CD4-positive, CD25-positive, alpha-beta regulatory T cell (primary cell): ENCODE measurements around the gene GABBR2. TPM values are rescaled to one million over a fixed set of nuclear protein-coding genes. Genes with fewer than 3 reads are reported as not detected.

Source experiments
- ATAC-seq, 2 donors: fragments of 150-1000 bp; cut with Tn5 transposase; one replicate each; pipeline ENCODE4 v1.10.0; 2021; ENCODE audit warnings: low read depth in 2 of 2, moderate number of reproducible peaks in 2 of 2, moderate library complexity in 1 of 2
- DNase-seq, 3 donors: peaks; one replicate each; pipeline versions ENCODE4 v3.0.0 to v3.0.0-alpha.2; 2012 to 2022; ENCODE audit warnings: mixed read lengths in 1 of 3
- H3K27ac ChIP-seq: one replicate; pipeline ENCODE4 v1.7.0; 2013; ENCODE audit warnings: mild to moderate bottlenecking, low read length; ENCODE audit not compliant: insufficient read depth, poor library complexity, severe bottlenecking
- H3K27me3 ChIP-seq: one replicate; pipeline ENCODE4 v1.7.0; 2013; ENCODE audit warnings: low read length; ENCODE audit not compliant: control insufficient read depth, insufficient read depth
- H3K36me3 ChIP-seq: one replicate; pipeline ENCODE4 v1.7.0; 2013; ENCODE audit warnings: mild to moderate bottlenecking, low read length, moderate library complexity; ENCODE audit not compliant: control insufficient read depth, insufficient read depth
- H3K4me1 ChIP-seq: 2 replicates; pipeline ENCODE4 v1.7.0; 2013; ENCODE audit warnings: mild to moderate bottlenecking, low read length; ENCODE audit not compliant: insufficient read depth, control insufficient read depth, poor library complexity, severe bottlenecking
- H3K4me3 ChIP-seq: one replicate; pipeline ENCODE4 v1.7.0; 2013; ENCODE audit warnings: low read depth, mild to moderate bottlenecking, low read length, moderate library complexity
- H3K9me3 ChIP-seq, 2 experiments: 1 replicate in 1 of 2; 2 replicates in 1 of 2; pipeline ENCODE4 v1.7.0; 2013; ENCODE audit warnings: low read length in 2 of 2, mild to moderate bottlenecking in 1 of 2, moderate library complexity in 1 of 2; ENCODE audit not compliant: control insufficient read depth in 2 of 2
- H3K27ac Mint-ChIP-seq, 3 donors: one replicate each; pipeline ENCODE4 v1.8.0; 2020 to 2022; ENCODE audit warnings: mild to moderate bottlenecking in 3 of 3, mixed read lengths in 3 of 3, moderate library complexity in 2 of 3
- H3K27me3 Mint-ChIP-seq: one replicate; pipeline ENCODE4 v1.8.0; 2022; ENCODE audit warnings: mild to moderate bottlenecking, mixed read lengths
- H3K36me3 Mint-ChIP-seq: one replicate; pipeline ENCODE4 v1.8.0; 2020; ENCODE audit warnings: mixed read lengths
- H3K4me1 Mint-ChIP-seq, 4 donors: one replicate each; pipeline ENCODE4 v1.8.0; 2020 to 2022; ENCODE audit warnings: mixed read lengths in 4 of 4, mild to moderate bottlenecking in 1 of 4
- H3K4me3 Mint-ChIP-seq, 4 donors: one replicate each; pipeline ENCODE4 v1.8.0; 2020 to 2022; ENCODE audit warnings: mild to moderate bottlenecking in 4 of 4, mixed read lengths in 4 of 4, moderate library complexity in 3 of 4
- H3K9me3 Mint-ChIP-seq, 7 donors: one replicate each; pipeline ENCODE4 v1.8.0; 2020 to 2022; ENCODE audit warnings: mixed read lengths in 7 of 7, mild to moderate bottlenecking in 3 of 7, moderate library complexity in 2 of 7
- polyA plus RNA-seq, 4 donors: library from polyadenylated mRNA; unstranded; fragments of 300-500 nt; fragmentation: Illumina TruSeq; gene quantifications; one replicate each; pipeline ENCODE4 v1.2.3, GENCODE V29; 2021
- total RNA-seq: library from RNA; stranded (reverse); gene quantifications from one replicate; pipeline ENCODE4 v1.2.3, GENCODE V29; 2022

The GABBR2 gene
- total and polyA plus RNA-seq, 5 donors from 2014 or later, result not detected

GRCh38 chr9:98484162-98484561 is 224.6 kb downstream of the GABBR2 start:
- H3K4me3 ChIP-seq, result no peak overlapping the region
- peaks cover 3% of the 10 kb centered on the region for H3K27me3 ChIP-seq
- ATAC-seq (no peak), DNase-seq (no peak)
- no peaks in the 10 kb centered on the region for H3K9me3 Mint-ChIP-seq
- H3K27me3 Mint-ChIP-seq, result peaks cover 34% of the 10 kb centered on the region
- H3K27ac ChIP-seq, result no peak overlapping the region
- no peaks in the 10 kb centered on the region for H3K36me3 ChIP-seq
- peak overlapping the region in 2 of 3 donors; percentile 12 to 60 for H3K27ac Mint-ChIP-seq
- no peak overlapping the region for H3K4me3 Mint-ChIP-seq
- H3K36me3 Mint-ChIP-seq, result no peaks in the 10 kb centered on the region
- H3K9me3 ChIP-seq, result no peaks in the 10 kb centered on the region
- no peaks in the 10 kb centered on the region for H3K4me1 ChIP-seq
- no peaks in the 10 kb centered on the region for H3K4me1 Mint-ChIP-seq

DNA sequence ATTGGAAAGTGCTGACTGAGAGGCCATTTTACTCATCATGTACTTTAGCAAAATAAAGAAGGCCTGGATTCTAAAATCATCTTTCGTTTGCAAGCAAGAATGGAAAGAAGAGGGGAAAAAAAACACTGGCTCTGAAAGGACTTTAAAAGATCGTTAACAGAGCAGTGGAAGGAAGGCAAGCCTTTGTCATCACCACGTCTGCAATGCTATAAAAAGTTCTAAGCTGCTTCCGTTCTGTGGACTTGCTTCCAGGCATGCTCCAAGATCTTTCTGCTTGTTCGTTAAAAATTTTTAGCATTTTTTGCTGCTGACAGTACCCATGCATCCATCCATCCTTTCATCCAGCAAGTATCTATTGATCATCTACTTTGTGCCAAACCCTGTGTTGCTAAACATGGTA is 226.5 kb downstream of the GABBR2 start:
- H3K27me3 Mint-ChIP-seq, result peaks cover 29% of the 10 kb centered on the region
- no peaks in the 10 kb centered on the region for H3K36me3 Mint-ChIP-seq
- H3K4me3 Mint-ChIP-seq, result no peak overlapping the region
- H3K4me3 ChIP-seq, result no peak overlapping the region
- no peaks in the 10 kb centered on the region for H3K4me1 ChIP-seq
- no peaks in the 10 kb centered on the region for H3K9me3 ChIP-seq
- H3K9me3 Mint-ChIP-seq, result no peaks in the 10 kb centered on the region
- no peaks in the 10 kb centered on the region for H3K4me1 Mint-ChIP-seq
- H3K27ac Mint-ChIP-seq, result no peak overlapping the region
- no peak for DNase-seq
- H3K36me3 ChIP-seq, result no peaks in the 10 kb centered on the region
- no peak overlapping the region for H3K27ac ChIP-seq
- H3K27me3 ChIP-seq, result peaks cover 3% of the 10 kb centered on the region
- no peak for ATAC-seq

- Mint-ChIP-seq H3K4me1 (no peaks in the 10 kb centered on the region), H3K4me3 (no peak overlapping the region), H3K27me3 (peaks cover 25% of the 10 kb centered on the region), H3K9me3 (no peaks in the 10 kb centered on the region), H3K36me3 (no peaks in the 10 kb centered on the region), H3K27ac (no peak overlapping the region)
- ATAC-seq, result no peak
- Histone ChIP-seq H3K9me3 (no peaks in the 10 kb centered on the region), H3K27ac (no peak overlapping the region), H3K27me3 (peaks cover 3% of the 10 kb centered on the region), H3K4me3 (no peak overlapping the region), H3K4me1 (no peaks in the 10 kb centered on the region), H3K36me3 (no peaks in the 10 kb centered on the region)
- no peak for DNase-seq
Measured at GRCh38 chr9:98481676-98482075, 227.1 kb downstream of the GABBR2 start.

GRCh38 chr9:98479967-98480847 is 228.5 kb downstream of the GABBR2 start:
- H3K4me1 ChIP-seq, result no peaks in the 10 kb centered on the region
- H3K27ac Mint-ChIP-seq, result no peak overlapping the region
- H3K36me3 Mint-ChIP-seq, result no peaks in the 10 kb centered on the region
- H3K36me3 ChIP-seq, result no peaks in the 10 kb centered on the region
- ATAC-seq (no peak), DNase-seq (no peak)
- no peak overlapping the region for H3K4me3 Mint-ChIP-seq
- peaks cover 3% of the 10 kb centered on the region for H3K27me3 ChIP-seq
- H3K27me3 Mint-ChIP-seq, result peaks cover 25% of the 10 kb centered on the region
- no peaks in the 10 kb centered on the region for H3K4me1 Mint-ChIP-seq
- H3K9me3 ChIP-seq, result no peaks in the 10 kb centered on the region
- no peak overlapping the region for H3K4me3 ChIP-seq
- no peaks in the 10 kb centered on the region for H3K9me3 Mint-ChIP-seq
- H3K27ac ChIP-seq, result no peak overlapping the region

GRCh38 chr9:98479449-98479848 is 229.3 kb downstream of the GABBR2 start:
- no peaks in the 10 kb centered on the region for H3K36me3 Mint-ChIP-seq
- Histone ChIP-seq H3K27me3 (peaks cover 5% of the 10 kb centered on the region), H3K36me3 (no peaks in the 10 kb centered on the region), H3K4me1 (no peaks in the 10 kb centered on the region), H3K9me3 (no peaks in the 10 kb centered on the region), H3K27ac (no peak overlapping the region), H3K4me3 (no peak overlapping the region)
- H3K4me3 Mint-ChIP-seq, result no peak overlapping the region
- no peaks in the 10 kb centered on the region for H3K4me1 Mint-ChIP-seq
- DNase-seq (no peak), ATAC-seq (no peak)
- no peaks in the 10 kb centered on the region for H3K9me3 Mint-ChIP-seq
- H3K27me3 Mint-ChIP-seq, result peaks cover 25% of the 10 kb centered on the region
- H3K27ac Mint-ChIP-seq, result no peak overlapping the region

DNA sequence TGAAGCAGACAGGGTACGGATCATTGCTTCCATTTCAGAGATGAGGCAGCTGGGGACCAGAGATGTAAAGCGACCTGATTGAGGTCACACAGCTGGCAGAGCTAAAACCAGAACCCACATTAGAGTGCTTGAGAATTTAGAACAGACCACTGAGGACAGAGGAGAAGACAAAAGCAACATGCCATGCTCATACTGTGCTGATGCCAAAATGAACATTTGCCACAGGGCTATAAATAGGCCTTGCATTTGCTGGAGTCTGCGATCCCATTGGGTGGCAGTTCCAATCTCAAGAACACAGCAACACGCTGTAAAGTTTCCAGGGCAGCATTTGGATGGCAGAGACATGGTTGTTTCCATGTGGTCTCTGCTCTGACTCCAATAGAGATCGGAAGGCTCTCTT is 230.9 kb downstream of the GABBR2 start:
- Mint-ChIP-seq H3K27ac (no peak overlapping the region), H3K4me3 (no peak overlapping the region), H3K27me3 (peaks cover 18% of the 10 kb centered on the region), H3K36me3 (no peaks in the 10 kb centered on the region), H3K9me3 (no peaks in the 10 kb centered on the region), H3K4me1 (no peaks in the 10 kb centered on the region)
- ATAC-seq (no peak), DNase-seq (no peak)
- Histone ChIP-seq H3K27ac (no peak overlapping the region), H3K9me3 (no peaks in the 10 kb centered on the region), H3K4me3 (no peak overlapping the region), H3K36me3 (no peaks in the 10 kb centered on the region), H3K4me1 (no peaks in the 10 kb centered on the region), H3K27me3 (peaks cover 5% of the 10 kb centered on the region)

- Histone ChIP-seq H3K27ac (no peak overlapping the region), H3K4me3 (no peak overlapping the region), H3K36me3 (no peaks in the 10 kb centered on the region), H3K9me3 (no peaks in the 10 kb centered on the region), H3K4me1 (no peaks in the 10 kb centered on the region), H3K27me3 (peaks cover 3% of the 10 kb centered on the region)
- no peak for ATAC-seq
- Mint-ChIP-seq H3K27ac (no peak overlapping the region), H3K36me3 (no peaks in the 10 kb centered on the region), H3K27me3 (peaks cover 21% of the 10 kb centered on the region), H3K9me3 (peaks cover 0 to 9% (median 3%) of the 10 kb centered on the region in 7 donors), H3K4me3 (no peak overlapping the region), H3K4me1 (no peaks in the 10 kb centered on the region)
- no peak for DNase-seq
Measured at GRCh38 chr9:98472216-98472615, 236.5 kb downstream of the GABBR2 start.

GRCh38 chr9:98471185-98471584 is 237.6 kb downstream of the GABBR2 start:
- Histone ChIP-seq H3K4me3 (no peak overlapping the region), H3K4me1 (no peaks in the 10 kb centered on the region), H3K9me3 (no peaks in the 10 kb centered on the region), H3K27me3 (peaks cover 3% of the 10 kb centered on the region), H3K27ac (no peak overlapping the region), H3K36me3 (no peaks in the 10 kb centered on the region)
- H3K36me3 Mint-ChIP-seq, result no peaks in the 10 kb centered on the region
- H3K4me3 Mint-ChIP-seq, result no peak overlapping the region
- peaks cover 16% of the 10 kb centered on the region for H3K27me3 Mint-ChIP-seq
- H3K4me1 Mint-ChIP-seq, result no peaks in the 10 kb centered on the region
- DNase-seq (no peak), ATAC-seq (no peak)
- H3K27ac Mint-ChIP-seq, result no peak overlapping the region
- H3K9me3 Mint-ChIP-seq, result peaks cover 0 to 9% (median 3%) of the 10 kb centered on the region in 7 donors
